ENCODE measurements around the gene HMCN2.

GRCh38 chr9:130385257-130385656 lies 119.7 kb downstream of the HMCN2 start:
- TF ChIP-seq, protein P1, sequence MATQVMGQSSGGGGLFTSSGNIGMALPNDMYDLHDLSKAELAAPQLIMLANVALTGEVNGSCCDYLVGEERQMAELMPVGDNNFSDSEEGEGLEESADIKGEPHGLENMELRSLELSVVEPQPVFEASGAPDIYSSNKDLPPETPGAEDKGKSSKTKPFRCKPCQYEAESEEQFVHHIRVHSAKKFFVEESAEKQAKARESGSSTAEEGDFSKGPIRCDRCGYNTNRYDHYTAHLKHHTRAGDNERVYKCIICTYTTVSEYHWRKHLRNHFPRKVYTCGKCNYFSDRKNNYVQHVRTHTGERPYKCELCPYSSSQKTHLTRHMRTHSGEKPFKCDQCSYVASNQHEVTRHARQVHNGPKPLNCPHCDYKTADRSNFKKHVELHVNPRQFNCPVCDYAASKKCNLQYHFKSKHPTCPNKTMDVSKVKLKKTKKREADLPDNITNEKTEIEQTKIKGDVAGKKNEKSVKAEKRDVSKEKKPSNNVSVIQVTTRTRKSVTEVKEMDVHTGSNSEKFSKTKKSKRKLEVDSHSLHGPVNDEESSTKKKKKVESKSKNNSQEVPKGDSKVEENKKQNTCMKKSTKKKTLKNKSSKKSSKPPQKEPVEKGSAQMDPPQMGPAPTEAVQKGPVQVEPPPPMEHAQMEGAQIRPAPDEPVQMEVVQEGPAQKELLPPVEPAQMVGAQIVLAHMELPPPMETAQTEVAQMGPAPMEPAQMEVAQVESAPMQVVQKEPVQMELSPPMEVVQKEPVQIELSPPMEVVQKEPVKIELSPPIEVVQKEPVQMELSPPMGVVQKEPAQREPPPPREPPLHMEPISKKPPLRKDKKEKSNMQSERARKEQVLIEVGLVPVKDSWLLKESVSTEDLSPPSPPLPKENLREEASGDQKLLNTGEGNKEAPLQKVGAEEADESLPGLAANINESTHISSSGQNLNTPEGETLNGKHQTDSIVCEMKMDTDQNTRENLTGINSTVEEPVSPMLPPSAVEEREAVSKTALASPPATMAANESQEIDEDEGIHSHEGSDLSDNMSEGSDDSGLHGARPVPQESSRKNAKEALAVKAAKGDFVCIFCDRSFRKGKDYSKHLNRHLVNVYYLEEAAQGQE (IDR thresholded peaks at IDR 0.05; ENCODE audit: low read depth) = no peak
- TF ChIP-seq TAF1 (IDR thresholded peaks at IDR 0.05; ENCODE audit: low read depth) (no peak), TCF12 (IDR thresholded peaks at IDR 0.05; ENCODE audit: low read depth) (no peak), NFIC (IDR thresholded peaks at IDR 0.05) (no peak), RAD21 (IDR thresholded peaks at IDR 0.05; ENCODE audit: low read depth) (no peak), ZBTB7A (IDR thresholded peaks at IDR 0.05; ENCODE audit: low read depth) (no peak), TEAD4 (IDR thresholded peaks at IDR 0.05) (no peak), YY1 (IDR thresholded peaks at IDR 0.05; ENCODE audit: low read depth) (no peak)
- TF ChIP-seq, protein P2, sequence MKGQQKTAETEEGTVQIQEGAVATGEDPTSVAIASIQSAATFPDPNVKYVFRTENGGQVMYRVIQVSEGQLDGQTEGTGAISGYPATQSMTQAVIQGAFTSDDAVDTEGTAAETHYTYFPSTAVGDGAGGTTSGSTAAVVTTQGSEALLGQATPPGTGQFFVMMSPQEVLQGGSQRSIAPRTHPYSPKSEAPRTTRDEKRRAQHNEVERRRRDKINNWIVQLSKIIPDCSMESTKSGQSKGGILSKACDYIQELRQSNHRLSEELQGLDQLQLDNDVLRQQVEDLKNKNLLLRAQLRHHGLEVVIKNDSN (IDR thresholded peaks at IDR 0.05) = no peak
- TF ChIP-seq, protein P3, sequence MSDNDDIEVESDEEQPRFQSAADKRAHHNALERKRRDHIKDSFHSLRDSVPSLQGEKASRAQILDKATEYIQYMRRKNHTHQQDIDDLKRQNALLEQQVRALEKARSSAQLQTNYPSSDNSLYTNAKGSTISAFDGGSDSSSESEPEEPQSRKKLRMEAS (IDR thresholded peaks at IDR 0.05) = no peak
